Colonic mucosa (tissue), 4 donors: Measurements from ENCODE around the gene EPC2. TPM values are rescaled to one million over a fixed set of nuclear protein-coding genes. Genes with fewer than 3 reads are reported as not detected.

Experiments
- DNase-seq: peaks from one replicate; pipeline ENCODE4 v3.0.0-alpha.2; 2020
- H3K27ac ChIP-seq: fragments of 200-600 bp; one replicate; pipeline ENCODE4 v1.8.0; 2021
- H3K27me3 ChIP-seq: fragments of 200-600 bp; one replicate; pipeline ENCODE4 v1.8.0; 2021
- H3K36me3 ChIP-seq: fragments of 200-600 bp; one replicate; pipeline ENCODE4 v1.8.0; 2021
- H3K4me1 ChIP-seq: fragments of 200-600 bp; one replicate; pipeline ENCODE4 v1.8.0; 2021; ENCODE audit warnings: mild to moderate bottlenecking
- H3K4me3 ChIP-seq: fragments of 200-600 bp; one replicate; pipeline ENCODE4 v1.8.0; 2021
- H3K9ac ChIP-seq, 2 donors: one replicate each; pipeline ENCODE4 v1.7.0; 2013; ENCODE audit warnings: control low read depth in 2 of 2, low read depth in 2 of 2, low read length in 2 of 2
- H3K9me3 ChIP-seq: fragments of 200-600 bp; one replicate; pipeline ENCODE4 v1.8.0; 2021
- intact Hi-C: fragments of 100-400 bp; cut with DNase I; formaldehyde crosslinking; loops from one replicate; pipeline ENCODE4 v1.14.1; 2022
- total RNA-seq, 2 donors: library from RNA; stranded (reverse); fragmentation: NEBNext Ultra II Directional in 1 of 2; extraction: Animal tissue kit (Norgen Biotek cat#: 25700) in 1 of 2; gene quantifications; one replicate each; pipeline ENCODE4 v1.2.1, GENCODE V29; 2021
- TF ChIP-seq, protein P1 (sequence below): fragments of 200-600 bp; IDR thresholded peaks from one replicate; pipeline ENCODE4 v1.8.0; 2022; ENCODE audit warnings: antibody characterized with exemption, mild to moderate bottlenecking
- donor health status: healthy.
- donor health status: DM: no; HTN: no; CAD: no.
- donor health status: DM: no; HTN: no; CAD: no.

EPC2 gene
- total RNA-seq, 2 donors from 2014 or later = 18.4 to 20.7 TPM

- Histone ChIP-seq H3K9me3 (no peaks in the 10 kb centered on the region), H3K4me1 (peaks cover 3% of the 10 kb centered on the region), H3K4me3 (no peak overlapping the region), H3K27ac (no peak overlapping the region), H3K36me3 (no peaks in the 10 kb centered on the region), H3K27me3 (no peaks in the 10 kb centered on the region), H3K9ac (no peak overlapping the region)
- TF ChIP-seq, protein P1, sequence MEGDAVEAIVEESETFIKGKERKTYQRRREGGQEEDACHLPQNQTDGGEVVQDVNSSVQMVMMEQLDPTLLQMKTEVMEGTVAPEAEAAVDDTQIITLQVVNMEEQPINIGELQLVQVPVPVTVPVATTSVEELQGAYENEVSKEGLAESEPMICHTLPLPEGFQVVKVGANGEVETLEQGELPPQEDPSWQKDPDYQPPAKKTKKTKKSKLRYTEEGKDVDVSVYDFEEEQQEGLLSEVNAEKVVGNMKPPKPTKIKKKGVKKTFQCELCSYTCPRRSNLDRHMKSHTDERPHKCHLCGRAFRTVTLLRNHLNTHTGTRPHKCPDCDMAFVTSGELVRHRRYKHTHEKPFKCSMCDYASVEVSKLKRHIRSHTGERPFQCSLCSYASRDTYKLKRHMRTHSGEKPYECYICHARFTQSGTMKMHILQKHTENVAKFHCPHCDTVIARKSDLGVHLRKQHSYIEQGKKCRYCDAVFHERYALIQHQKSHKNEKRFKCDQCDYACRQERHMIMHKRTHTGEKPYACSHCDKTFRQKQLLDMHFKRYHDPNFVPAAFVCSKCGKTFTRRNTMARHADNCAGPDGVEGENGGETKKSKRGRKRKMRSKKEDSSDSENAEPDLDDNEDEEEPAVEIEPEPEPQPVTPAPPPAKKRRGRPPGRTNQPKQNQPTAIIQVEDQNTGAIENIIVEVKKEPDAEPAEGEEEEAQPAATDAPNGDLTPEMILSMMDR = no peak
- no peak for DNase-seq
- intact Hi-C loops = no loop called here
Observed at GRCh38 chr2:148719941-148720436, 75.4 kb downstream of the EPC2 start.

- intact Hi-C loops = no loop called here
- no peak for DNase-seq
- no peak overlapping the region for H3K4me3 ChIP-seq
- H3K27me3 ChIP-seq = no peaks in the 10 kb centered on the region
- H3K9ac ChIP-seq = no peak overlapping the region
- no peak overlapping the region for H3K27ac ChIP-seq
- H3K9me3 ChIP-seq = no peaks in the 10 kb centered on the region
- no peaks in the 10 kb centered on the region for H3K36me3 ChIP-seq
- TF ChIP-seq, protein P1 = no peak
- peaks cover 3% of the 10 kb centered on the region for H3K4me1 ChIP-seq
Observed at GRCh38 chr2:148720501-148721001, 76.0 kb downstream of the EPC2 start.

GRCh38 chr2:148721520-148721931 lies 77.0 kb downstream of the EPC2 start:
- Histone ChIP-seq H3K27ac (no peak overlapping the region), H3K4me1 (peaks cover 3% of the 10 kb centered on the region), H3K27me3 (no peaks in the 10 kb centered on the region), H3K36me3 (no peaks in the 10 kb centered on the region), H3K9ac (no peak overlapping the region), H3K9me3 (no peaks in the 10 kb centered on the region), H3K4me3 (no peak overlapping the region)
- TF ChIP-seq, protein P1 = no peak
- intact Hi-C loops = no loop called here
- no peak for DNase-seq

DNA sequence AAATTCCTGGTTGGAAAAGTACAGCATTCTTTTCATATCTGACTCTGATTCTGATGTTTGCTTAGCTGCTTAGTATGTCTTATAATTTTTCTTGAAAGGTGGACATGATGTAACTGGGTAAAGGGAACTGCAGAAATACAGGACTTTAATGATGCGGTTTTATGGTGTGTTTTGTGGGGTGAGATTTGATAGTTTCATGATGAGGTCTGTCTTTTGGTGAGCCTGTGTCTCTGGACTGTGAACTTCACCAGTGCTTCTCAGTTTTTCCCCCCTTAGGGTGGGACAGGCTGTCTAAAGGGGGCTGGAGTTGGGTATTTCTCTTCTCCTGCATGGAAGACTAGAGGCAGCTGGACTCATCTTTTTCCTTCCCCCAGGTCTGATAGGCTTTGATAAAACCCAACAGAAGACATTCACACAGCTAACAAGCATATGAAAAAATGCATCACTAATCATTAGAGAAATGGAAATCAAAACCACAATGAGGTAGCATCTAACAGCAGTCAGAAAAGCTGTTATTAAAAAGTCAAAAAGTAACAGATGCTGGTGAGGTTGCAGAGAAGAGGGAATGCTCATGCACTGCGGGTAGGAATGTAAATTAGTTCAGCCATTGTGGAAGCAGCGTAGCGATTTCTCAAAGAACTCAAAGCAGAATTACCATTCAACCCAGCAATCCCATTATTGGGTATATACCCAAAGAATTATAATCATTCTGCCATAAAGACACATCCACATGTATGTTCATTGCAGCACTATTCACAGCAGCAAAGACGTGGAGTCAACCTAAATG lies 77.6 kb downstream of the EPC2 start:
- H3K27ac ChIP-seq = no peak overlapping the region
- no peaks in the 10 kb centered on the region for H3K36me3 ChIP-seq
- H3K27me3 ChIP-seq = no peaks in the 10 kb centered on the region
- H3K4me3 ChIP-seq = no peak overlapping the region
- TF ChIP-seq, protein P1 = no peak
- intact Hi-C loops = no loop called here
- no peaks in the 10 kb centered on the region for H3K9me3 ChIP-seq
- H3K9ac ChIP-seq = no peak overlapping the region
- no peak for DNase-seq
- H3K4me1 ChIP-seq = peaks cover 3% of the 10 kb centered on the region

- H3K9ac ChIP-seq = no peak overlapping the region
- H3K4me1 ChIP-seq = peaks cover 3% of the 10 kb centered on the region
- intact Hi-C loops = no loop called here
- TF ChIP-seq, protein P1 = no peak
- H3K27ac ChIP-seq = no peak overlapping the region
- no peaks in the 10 kb centered on the region for H3K36me3 ChIP-seq
- H3K27me3 ChIP-seq = no peaks in the 10 kb centered on the region
- DNase-seq = no peak
- no peak overlapping the region for H3K4me3 ChIP-seq
- no peaks in the 10 kb centered on the region for H3K9me3 ChIP-seq
Observed at GRCh38 chr2:148725564-148725963, 81.0 kb downstream of the EPC2 start.
